Coronary artery (tissue), 2 donors: ENCODE measurements around the gene IFT122.

Experiments used
- DNase-seq: peaks from one replicate; pipeline ENCODE4 v3.0.0-alpha.2; 2017; ENCODE audit warnings: low spot score
- H3K27ac ChIP-seq, 2 donors: fragments of 200-600 bp; sonication (generic); one replicate each; pipeline ENCODE4 v1.5.1; 2016 to 2019
- H3K4me3 ChIP-seq: fragments of 200-600 bp; sonication (generic); 2 replicates; pipeline ENCODE4 v1.5.1; 2016; ENCODE audit warnings: mild to moderate bottlenecking, moderate library complexity
- CTCF ChIP-seq: fragments of 200-600 bp; sonication (generic); IDR thresholded peaks from one replicate; pipeline ENCODE4 v1.5.1; 2019; ENCODE audit warnings: antibody characterized with exemption

IFT122 gene

GRCh38 chr3:129417326-129417725 lies 22.7 kb upstream of the IFT122 start:
- Histone ChIP-seq H3K4me3 (no peak overlapping the region), H3K27ac (no peak overlapping the region)
- no peak for TF ChIP-seq CTCF
- no peak for DNase-seq

- Histone ChIP-seq H3K4me3 (no peak overlapping the region), H3K27ac (no peak overlapping the region)
- peak; percentile 47 for DNase-seq
- TF ChIP-seq CTCF = no peak
Observed at GRCh38 chr3:129418041-129418973, 21.7 kb upstream of the IFT122 start.

- DNase-seq = no peak
- Histone ChIP-seq H3K4me3 (no peak overlapping the region), H3K27ac (no peak overlapping the region)
- no peak for TF ChIP-seq CTCF
Observed at GRCh38 chr3:129419476-129419875, 20.5 kb upstream of the IFT122 start.

- Histone ChIP-seq H3K27ac (no peak overlapping the region), H3K4me3 (no peak overlapping the region)
- TF ChIP-seq CTCF = no peak
- DNase-seq = no peak
Observed at GRCh38 chr3:129421236-129421883, 18.7 kb upstream of the IFT122 start.

GRCh38 chr3:129421988-129422745 lies 17.9 kb upstream of the IFT122 start:
- Histone ChIP-seq H3K4me3 (no peak overlapping the region), H3K27ac (no peak overlapping the region)
- TF ChIP-seq CTCF = no peak
- no peak for DNase-seq

- TF ChIP-seq CTCF = no peak
- no peak for DNase-seq
- Histone ChIP-seq H3K4me3 (no peak overlapping the region), H3K27ac (no peak overlapping the region)
Observed at GRCh38 chr3:129422897-129423296, 17.1 kb upstream of the IFT122 start.
